A673 (cell line): Measurements from ENCODE around the gene GRK1.

Experiments
- CTCF ChIP-seq: fragments of 300-800, 200-600 bp; sonication (generic); conservative IDR thresholded peaks from 2 replicates; pipeline ENCODE4 v1.5.1; 2017; ENCODE audit warnings: low read depth, mild to moderate bottlenecking, antibody characterized with exemption, low read length, moderate library complexity, mixed read lengths
- EZH2 ChIP-seq: fragments of 200-600 bp; sonication (generic); IDR thresholded peaks from 2 replicates; pipeline ENCODE4 v1.6.1; 2017; ENCODE audit warnings: borderline replicate concordance, low read depth, mild to moderate bottlenecking, mixed read lengths, antibody characterized with exemption, low read length; ENCODE audit not compliant: poor library complexity, severe bottlenecking

GRCh38 chr13:113660066-113660465, 7.0 kb upstream of the GRK1 start:
- TF ChIP-seq CTCF = no peak
- TF ChIP-seq EZH2 = no peak
